BE2C (cell line): ENCODE data around the gene CDH23.

ENCODE experiments used
- DNase-seq: peaks from one replicate; pipeline ENCODE4 v3.0.0-alpha.2; 2020
- H3K27me3 ChIP-seq: fragments of 250-450 bp; sonication (Bioruptor Pico); 2 replicates; pipeline ENCODE4 v1.5.1; 2020; ENCODE audit warnings: mild to moderate bottlenecking
- H3K36me3 ChIP-seq: fragments of 250-450 bp; sonication (Bioruptor Pico); 2 replicates; pipeline ENCODE4 v1.5.1; 2020; ENCODE audit warnings: mild to moderate bottlenecking
- H3K4me1 ChIP-seq: fragments of 250-450 bp; sonication (Bioruptor Pico); 2 replicates; pipeline ENCODE4 v1.5.1; 2020
- H3K4me3 ChIP-seq: 2 replicates; pipeline ENCODE4 v1.5.1; 2011; ENCODE audit warnings: low read depth, low read length
- H3K9me3 ChIP-seq: fragments of 250-450 bp; sonication (Bioruptor Pico); 2 replicates; pipeline ENCODE4 v1.5.1; 2020
- CTCF ChIP-seq: IDR thresholded peaks from 2 replicates; pipeline ENCODE4 v1.5.1; 2012; ENCODE audit warnings: mild to moderate bottlenecking, low read depth, low read length

Gene CDH23

GRCh38 chr10:71690094-71690720 lies 293.5 kb downstream of the CDH23 start:
- H3K27me3 ChIP-seq: no peaks in the 10 kb centered on the region
- no peaks in the 10 kb centered on the region; the same call in 1 of the 2 replicates for H3K4me1 ChIP-seq
- H3K9me3 ChIP-seq: no peaks in the 10 kb centered on the region; the same call in 1 of the 2 replicates
- DNase-seq: no peak
- H3K36me3 ChIP-seq: no peaks in the 10 kb centered on the region
- TF ChIP-seq CTCF: no peak
- H3K4me3 ChIP-seq: no peak overlapping the region

- no peak for DNase-seq
- no peaks in the 10 kb centered on the region for H3K27me3 ChIP-seq
- H3K4me1 ChIP-seq: no peaks in the 10 kb centered on the region; the same call in 1 of the 2 replicates
- no peaks in the 10 kb centered on the region for H3K36me3 ChIP-seq
- H3K4me3 ChIP-seq: no peak overlapping the region
- H3K9me3 ChIP-seq: no peaks in the 10 kb centered on the region; the same call in 1 of the 2 replicates
- no peak for TF ChIP-seq CTCF
Observed at GRCh38 chr10:71691405-71691804, 294.7 kb downstream of the CDH23 start.

- no peaks in the 10 kb centered on the region; the same call in 1 of the 2 replicates for H3K9me3 ChIP-seq
- H3K36me3 ChIP-seq: no peaks in the 10 kb centered on the region
- no peak for TF ChIP-seq CTCF
- H3K4me3 ChIP-seq: no peak overlapping the region
- H3K27me3 ChIP-seq: no peaks in the 10 kb centered on the region
- no peaks in the 10 kb centered on the region; the same call in 1 of the 2 replicates for H3K4me1 ChIP-seq
- no peak for DNase-seq
Observed at GRCh38 chr10:71692598-71693306, 296.0 kb downstream of the CDH23 start.

GRCh38 chr10:71693377-71693776 lies 296.7 kb downstream of the CDH23 start:
- H3K27me3 ChIP-seq: no peaks in the 10 kb centered on the region
- no peak for TF ChIP-seq CTCF
- H3K9me3 ChIP-seq: no peaks in the 10 kb centered on the region; the same call in 1 of the 2 replicates
- no peak overlapping the region for H3K4me3 ChIP-seq
- H3K36me3 ChIP-seq: no peaks in the 10 kb centered on the region
- H3K4me1 ChIP-seq: no peaks in the 10 kb centered on the region; the same call in 1 of the 2 replicates
- no peak for DNase-seq

GRCh38 chr10:71694039-71694501 lies 297.4 kb downstream of the CDH23 start:
- no peak overlapping the region for H3K4me3 ChIP-seq
- H3K36me3 ChIP-seq: no peaks in the 10 kb centered on the region
- H3K27me3 ChIP-seq: no peaks in the 10 kb centered on the region
- no peak for TF ChIP-seq CTCF
- no peaks in the 10 kb centered on the region; the same call in 1 of the 2 replicates for H3K4me1 ChIP-seq
- H3K9me3 ChIP-seq: no peaks in the 10 kb centered on the region; the same call in 1 of the 2 replicates
- DNase-seq: no peak

GRCh38 chr10:71694567-71694968 lies 297.8 kb downstream of the CDH23 start:
- H3K4me1 ChIP-seq: no peaks in the 10 kb centered on the region; the same call in 1 of the 2 replicates
- H3K27me3 ChIP-seq: no peaks in the 10 kb centered on the region
- H3K4me3 ChIP-seq: no peak overlapping the region
- no peak for DNase-seq
- no peaks in the 10 kb centered on the region; the same call in 1 of the 2 replicates for H3K9me3 ChIP-seq
- H3K36me3 ChIP-seq: no peaks in the 10 kb centered on the region
- TF ChIP-seq CTCF: no peak
